Measurements from ENCODE around the gene CFAP77.

Gene CFAP77

DNA sequence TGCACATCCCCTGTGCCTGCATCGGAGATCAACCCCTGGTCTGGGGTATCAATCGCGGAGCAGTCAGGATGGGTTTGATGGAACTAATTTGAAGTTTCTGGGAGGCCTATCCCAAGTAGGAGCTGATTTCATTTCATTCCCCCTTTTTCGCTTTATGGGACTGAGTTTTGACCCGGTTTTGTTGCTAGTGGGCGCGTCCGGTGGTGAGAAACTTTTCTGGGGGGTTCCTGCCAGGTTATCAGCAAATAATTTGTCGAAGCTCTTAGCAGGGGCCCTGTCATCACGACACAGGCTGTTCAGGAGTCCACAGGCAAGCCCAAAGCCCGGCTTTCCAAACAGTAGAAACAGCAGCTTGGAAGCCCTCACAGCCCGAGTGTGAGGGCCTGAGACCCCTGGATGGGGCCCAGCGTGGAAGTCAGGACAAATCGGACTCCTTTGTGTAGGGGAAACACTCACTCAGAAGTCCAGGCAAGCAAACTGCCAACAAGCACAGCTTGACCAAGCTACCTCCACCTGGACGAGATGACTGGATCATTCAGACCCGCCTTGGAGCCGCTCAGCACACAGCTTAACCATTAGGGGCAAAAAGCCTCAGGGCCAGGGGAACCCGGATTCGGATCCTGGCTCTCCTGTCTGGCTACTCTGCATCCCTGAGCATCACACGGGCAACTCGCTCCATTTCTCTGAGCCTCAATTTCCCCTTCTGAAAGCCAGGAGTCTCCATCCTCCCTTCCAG is 108.0 kb downstream of the CFAP77 start:
- DNase-seq (ENCODE audit: low read depth) = no peak

DNA sequence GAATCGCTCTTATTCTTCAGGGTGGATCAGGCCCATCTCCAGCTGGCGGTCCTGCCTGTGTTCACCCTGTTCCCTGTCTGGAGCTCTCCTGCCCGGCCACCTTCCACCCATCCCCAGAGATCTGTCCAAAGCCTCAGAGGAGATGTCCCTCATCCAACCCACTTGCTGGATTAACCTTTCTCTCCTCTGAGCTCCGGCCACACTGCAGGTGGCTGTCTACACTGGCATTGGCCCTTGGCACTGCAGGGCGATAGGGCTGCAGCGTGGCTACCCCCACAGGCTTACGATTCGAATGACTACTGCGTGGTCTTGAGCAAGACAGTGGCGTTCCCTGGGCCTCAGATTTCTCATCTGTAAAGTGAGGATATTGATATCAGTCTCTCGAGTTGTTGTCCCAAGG is 108.6 kb downstream of the CFAP77 start:
- no peak for DNase-seq (ENCODE audit: low read depth)

DNA sequence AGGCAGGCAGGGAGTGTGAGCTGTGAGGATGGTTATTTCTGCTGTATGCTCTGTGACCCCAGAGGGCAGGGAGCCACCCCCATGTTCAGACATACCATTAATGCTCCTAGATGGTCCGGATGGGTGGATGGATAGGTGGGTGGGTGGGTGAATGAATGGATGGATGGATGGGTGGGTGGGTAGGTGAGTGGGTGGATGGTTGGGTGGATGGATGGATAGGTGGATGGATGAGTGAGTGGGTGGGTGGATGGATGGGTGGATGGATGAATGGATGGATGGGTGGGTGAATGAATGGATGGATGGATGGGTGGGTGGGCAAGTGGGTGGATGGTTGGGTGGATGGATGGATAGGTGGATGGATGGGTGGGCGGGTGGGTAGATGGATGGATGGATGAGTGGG is 109.0 kb downstream of the CFAP77 start:
- DNase-seq (ENCODE audit: low read depth) = no peak

DNA sequence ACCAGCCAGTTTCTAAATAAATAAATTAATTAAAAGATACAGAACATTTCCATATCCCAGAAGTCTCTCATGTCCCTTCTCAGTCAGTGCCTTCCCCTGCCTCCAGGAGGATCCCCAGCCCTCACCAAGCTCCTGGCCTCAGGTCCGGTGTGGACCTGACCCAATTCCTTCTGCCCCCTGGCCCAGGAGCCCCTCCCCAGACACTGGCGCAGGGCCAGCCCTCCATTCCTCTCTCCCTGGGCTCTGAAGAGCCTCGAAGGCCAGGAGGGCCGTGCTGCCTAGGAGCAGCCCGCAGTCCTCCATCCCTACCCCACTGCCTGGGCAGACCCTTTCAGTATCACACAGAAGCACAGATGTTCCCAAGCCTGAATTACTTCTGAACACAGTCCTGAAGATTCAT is 110.6 kb downstream of the CFAP77 start:
- DNase-seq (ENCODE audit: low read depth) = no peak

DNA sequence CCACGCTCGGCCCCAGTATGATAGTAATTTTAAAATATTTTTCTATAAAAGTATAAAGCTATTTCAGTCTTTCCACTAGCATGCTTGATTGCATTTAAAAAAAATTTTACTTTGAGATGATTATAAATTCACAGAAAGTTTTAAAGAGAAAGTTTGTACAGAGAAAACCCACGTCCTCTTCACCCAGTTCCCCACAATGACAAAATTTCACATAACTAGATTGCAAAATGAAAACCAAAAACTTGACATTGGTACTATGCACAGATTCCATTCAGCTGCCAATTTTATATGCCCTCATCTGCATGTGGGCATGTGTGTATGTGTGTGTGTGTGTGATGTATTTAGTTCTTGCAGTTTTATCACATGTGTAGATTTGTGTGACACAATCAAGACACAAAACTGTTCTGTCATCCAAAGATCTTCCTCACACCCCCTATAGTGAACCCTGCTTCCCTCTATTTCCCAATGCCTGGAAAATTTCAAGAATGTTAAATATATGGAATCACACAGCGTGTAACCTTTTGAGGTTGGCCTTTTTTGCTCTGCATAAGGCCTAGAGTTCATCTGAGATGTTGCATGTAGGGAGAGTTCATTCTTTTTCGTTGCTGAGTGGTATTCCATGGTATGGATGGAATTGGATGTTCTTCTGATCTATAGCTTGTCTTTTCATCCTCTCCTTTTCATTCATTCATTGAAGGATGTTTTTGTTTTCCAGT is 115.5 kb downstream of the CFAP77 start:
- no peak for DNase-seq (ENCODE audit: low read depth)

DNA sequence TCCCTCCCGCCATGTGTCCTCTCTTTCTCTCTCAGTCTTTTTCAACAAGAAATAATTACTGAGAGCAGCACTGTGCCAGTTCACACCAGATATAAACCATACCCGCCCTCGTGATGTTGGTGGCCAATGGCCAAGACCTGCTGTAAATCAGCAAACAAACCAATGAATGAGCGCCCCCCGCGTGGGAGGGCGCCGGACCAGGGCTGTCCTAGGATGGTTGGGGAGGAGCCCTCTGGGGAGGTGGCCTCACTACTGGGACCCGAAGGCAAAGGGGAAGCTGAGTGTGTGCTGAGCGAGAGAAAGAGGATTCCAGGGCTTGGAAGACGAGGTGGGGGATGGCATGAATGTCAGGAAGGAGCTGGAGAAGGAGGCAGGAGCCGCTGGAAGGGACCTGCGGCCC is 121.2 kb downstream of the CFAP77 start:
- no peak for DNase-seq (ENCODE audit: low read depth)

DNA sequence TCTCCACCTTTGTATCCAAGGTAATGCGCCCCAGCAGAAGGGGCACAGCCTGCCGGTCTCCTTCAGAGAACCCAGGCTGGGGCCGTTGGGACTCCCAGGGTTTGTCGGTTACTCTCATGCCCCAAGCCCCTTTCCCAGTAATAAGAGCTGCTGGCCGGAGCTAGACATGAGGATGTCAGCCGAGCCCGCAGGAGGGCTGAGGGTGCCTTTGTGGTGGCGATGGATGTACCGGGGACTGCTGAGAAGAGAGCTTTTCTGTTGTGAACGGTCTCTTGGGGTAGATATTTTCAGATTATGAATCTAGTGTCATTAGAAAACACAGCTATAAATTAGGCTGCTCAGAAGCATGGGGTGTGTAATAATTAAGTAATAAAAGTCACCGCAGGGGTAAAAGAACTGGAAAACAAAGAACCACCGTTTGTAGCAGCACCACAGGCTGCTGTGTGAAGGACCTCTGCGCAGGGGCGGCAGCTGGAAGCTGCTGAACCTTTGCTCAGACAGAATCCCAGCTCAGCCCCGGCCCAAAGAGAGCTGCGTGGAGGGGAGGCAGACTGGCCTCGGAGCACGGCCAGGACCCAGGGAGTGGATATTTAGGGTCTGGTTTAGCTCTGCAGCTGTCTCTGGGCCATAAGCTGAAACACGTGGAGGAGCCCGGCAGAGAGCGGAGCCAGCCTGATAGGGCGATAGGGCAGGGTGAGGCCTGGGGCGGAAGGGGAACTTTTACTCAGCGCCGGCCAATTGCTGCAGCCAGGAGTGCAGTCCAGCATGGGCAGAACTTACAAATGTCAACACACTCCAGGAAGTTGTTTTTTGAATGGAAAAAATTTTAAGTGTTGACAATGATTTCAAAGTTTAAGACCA is 121.9 kb downstream of the CFAP77 start:
- no peak for DNase-seq (ENCODE audit: low read depth)

DNA sequence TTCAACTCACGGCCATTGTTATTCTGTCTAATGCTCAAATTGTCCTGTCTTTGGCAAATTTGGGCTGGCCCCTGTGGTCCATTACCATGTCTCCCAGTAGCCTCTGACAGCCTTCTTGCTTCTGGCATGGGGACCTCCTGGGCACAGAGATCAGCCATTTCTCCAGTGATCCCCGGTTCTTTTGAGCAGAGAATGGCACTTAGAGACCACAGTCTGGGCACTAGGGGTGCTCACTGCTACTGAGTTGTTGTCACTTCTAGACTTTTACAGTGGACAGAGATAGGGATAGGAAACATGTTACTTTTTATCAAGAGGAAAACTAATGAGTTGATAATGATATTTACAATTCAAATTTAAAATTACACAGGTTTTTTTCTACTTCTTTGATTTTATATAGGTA is 124.8 kb downstream of the CFAP77 start:
- no peak for DNase-seq (ENCODE audit: low read depth)

DNA sequence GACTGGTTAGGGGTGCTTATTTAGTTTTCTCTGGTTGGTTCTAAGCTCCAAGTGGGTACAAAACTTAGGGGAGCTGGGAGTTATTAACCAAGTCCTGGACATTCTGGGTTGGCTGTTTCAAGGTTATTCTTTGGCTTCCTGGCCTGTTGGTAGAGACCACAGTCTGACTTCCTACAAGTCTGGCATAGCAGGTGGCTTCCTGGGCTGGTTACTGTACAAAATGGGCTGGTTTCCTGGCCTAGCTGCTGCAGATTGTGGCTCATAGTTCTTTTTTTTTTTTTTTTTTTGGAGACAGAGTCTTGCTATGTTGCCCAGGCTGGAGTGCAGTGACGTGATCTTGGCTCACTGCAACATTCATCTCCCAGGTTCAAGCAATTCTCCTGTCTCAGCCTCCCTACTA is 126.1 kb downstream of the CFAP77 start:
- no peak for DNase-seq (ENCODE audit: low read depth)

DNA sequence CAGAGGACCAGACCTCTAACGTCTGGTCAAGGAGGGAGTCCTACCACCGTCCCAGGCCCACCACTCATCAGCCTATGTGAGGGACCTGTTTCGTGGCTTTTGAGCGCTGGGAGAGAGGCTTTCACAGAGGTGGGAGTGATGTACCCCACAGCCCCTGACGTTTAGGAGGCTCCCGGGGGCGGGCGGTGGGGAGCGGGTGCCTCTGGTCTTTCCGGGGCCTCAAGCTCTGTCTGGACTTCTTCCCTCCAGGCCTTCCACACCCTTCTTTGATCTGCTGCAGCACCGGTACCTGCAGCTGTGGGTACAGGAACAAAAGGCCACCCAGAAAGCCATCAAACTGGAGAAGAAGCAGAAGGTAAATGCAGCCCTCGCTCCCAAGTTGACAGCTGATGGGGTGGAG is 127.3 kb downstream of the CFAP77 start:
- no peak for DNase-seq (ENCODE audit: low read depth)

DNA sequence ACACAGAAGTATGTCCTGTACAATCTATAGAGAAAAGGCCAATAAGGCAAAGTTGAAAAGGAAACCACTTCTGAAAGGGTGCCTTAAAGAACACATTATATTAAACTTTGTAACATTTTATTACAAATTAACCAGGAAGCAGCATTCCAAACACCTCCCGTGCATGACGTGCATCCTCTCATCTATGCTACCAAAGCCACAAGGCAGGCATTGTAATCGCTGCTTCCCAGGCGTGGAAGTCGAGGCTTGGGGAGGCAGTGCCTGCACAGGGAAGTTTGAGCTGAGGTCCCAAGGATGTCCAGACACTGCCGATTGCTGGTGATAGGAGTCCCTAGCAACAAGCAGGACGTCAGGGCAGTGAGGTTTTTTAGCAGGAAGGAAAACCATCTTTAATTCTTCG is 128.1 kb downstream of the CFAP77 start:
- DNase-seq (ENCODE audit: low read depth) = no peak

DNA sequence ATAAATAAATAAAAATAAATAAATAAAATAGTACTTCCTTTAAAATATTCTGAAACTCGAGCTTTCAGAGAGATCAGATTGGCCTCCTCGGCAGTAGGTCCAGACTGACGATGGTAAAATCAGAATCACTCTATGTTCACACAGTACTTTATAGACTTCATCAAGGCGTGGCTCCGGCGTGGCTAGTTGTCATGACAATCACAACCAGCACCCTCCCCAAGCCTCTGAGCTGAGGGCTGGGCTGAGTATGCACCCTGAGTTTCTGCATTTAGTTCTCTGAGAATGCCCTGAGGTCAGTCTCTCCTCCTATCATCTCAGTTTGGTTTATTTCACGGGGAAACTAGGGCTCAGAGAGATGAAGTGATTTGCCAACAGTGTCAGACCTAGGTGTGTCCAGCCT is 129.1 kb downstream of the CFAP77 start:
- DNase-seq (ENCODE audit: low read depth) = no peak

DNA sequence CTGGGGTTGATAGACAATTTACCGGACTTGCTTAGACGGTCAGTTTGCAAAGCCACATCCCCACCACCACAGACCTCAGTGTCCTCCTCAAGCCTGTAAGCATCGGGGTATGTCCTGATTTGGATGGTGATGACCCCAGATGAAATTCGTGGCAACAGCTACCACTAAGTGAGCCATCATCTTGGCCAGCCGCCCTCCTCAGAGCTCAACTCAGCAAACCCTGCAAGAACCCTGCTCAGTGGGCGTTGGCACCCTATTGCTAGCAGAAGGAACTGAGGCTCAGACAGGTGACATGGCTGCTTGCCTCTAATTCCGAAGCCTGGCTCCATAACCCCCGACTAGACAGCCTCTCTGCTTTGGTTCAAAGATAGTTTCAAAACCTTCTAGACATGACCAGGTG is 131.0 kb downstream of the CFAP77 start:
- DNase-seq (ENCODE audit: low read depth) = no peak

DNA sequence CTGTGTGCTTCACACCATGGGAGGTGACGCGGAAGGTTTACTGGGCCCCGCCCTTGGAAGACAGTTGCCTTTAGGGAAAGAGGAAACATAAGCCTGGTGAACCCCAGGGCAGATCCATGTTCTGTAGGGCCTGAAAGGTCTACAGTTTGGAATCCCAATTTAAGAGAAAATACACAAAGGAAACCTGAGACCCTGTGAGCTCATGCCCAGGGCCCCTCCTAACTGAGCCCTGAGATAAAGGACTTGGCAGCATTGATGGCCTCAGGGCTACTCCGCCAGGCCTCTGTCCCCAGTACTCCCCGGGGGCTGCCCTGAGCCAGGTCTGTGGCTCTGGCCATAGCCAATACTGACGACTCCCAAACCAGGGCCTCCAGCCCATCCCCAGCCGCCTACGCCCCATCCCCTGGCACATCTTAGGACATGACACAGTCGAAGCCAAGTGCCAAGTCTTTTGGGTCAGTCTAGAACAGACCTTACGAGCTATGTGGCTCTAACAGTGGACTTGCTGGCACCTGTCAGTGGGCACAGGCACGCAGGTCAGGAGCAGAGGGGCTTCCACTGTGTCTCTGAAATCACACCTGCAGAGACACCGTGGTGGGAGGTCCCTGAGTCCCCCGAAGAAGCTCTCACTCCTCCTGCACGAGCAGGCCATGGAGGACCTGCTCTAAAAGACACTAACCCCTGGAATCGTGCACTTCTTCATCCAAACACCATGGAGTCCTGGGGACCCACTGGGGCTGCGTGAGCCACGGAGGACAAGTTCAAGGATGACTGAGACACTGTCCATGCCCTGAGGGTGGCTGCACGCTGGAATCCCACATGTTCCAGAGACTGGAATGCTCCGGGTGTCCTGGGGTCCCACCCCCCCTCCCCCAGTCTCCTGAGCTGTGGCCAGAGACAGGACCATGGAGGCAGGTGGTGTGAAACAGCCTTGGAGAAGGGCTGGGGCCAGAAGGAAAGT is 132.1 kb downstream of the CFAP77 start:
- DNase-seq (ENCODE audit: low read depth) = no peak

DNA sequence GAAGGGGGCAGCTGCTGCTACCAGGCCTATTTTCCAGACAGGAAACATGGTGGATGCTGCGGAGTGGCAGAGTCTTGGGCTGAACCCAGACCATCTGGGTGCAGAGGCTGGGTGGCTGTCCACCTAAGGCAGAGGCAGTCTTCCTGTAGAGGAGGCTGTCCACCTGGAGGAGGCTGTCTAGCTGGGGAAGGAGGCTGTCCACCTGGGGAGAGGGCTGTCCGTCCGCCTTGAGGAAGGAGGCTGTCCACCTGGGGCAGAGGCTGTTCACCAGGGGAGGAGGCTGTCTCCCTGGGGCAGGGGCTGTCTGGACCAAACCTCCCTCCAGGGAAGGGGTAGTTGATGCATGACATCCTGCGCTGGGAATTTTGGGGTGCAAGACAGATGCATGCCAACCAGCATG is 133.2 kb downstream of the CFAP77 start:
- DNase-seq (ENCODE audit: low read depth) = no peak

DNA sequence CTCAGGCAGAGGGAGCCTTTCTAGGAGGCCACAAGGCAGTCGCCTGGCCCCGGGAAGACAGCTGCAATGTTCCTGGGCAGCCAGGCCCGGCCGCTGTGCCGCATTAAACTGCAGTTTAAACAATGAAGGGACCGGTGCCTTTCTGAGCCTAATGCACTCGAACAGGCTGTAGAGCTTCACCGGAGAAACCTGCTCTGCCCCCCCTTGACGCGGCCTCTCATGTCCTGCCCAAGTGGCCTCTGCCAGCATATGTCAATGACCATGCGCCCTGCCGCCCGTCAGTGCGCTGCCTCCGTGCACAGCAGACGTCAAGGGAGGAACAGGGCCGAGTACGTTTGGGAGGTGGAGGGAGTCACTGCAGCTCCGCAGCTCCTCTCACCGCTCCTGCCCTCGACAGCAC is 133.9 kb downstream of the CFAP77 start:
- no peak for DNase-seq (ENCODE audit: low read depth)

DNA sequence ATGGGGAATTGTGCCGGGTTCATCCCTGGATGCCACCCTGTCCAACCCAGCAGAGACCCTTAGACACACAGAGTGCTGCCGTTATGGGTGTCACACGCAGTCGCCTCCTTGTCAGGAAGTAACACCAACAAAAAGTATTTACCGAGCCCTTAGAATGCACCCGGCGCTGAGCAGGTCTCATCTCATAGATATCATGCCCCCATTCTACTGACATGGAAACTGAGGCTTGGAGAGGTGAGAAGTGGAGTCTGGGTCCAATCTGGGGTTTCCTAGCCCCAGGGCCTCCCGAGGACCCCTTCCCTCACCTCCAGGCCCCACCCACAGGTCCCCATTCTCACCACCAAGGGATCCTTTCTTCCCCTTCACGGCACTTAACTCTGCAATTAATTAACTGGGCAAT is 135.6 kb downstream of the CFAP77 start:
- no peak for DNase-seq (ENCODE audit: low read depth)

DNA sequence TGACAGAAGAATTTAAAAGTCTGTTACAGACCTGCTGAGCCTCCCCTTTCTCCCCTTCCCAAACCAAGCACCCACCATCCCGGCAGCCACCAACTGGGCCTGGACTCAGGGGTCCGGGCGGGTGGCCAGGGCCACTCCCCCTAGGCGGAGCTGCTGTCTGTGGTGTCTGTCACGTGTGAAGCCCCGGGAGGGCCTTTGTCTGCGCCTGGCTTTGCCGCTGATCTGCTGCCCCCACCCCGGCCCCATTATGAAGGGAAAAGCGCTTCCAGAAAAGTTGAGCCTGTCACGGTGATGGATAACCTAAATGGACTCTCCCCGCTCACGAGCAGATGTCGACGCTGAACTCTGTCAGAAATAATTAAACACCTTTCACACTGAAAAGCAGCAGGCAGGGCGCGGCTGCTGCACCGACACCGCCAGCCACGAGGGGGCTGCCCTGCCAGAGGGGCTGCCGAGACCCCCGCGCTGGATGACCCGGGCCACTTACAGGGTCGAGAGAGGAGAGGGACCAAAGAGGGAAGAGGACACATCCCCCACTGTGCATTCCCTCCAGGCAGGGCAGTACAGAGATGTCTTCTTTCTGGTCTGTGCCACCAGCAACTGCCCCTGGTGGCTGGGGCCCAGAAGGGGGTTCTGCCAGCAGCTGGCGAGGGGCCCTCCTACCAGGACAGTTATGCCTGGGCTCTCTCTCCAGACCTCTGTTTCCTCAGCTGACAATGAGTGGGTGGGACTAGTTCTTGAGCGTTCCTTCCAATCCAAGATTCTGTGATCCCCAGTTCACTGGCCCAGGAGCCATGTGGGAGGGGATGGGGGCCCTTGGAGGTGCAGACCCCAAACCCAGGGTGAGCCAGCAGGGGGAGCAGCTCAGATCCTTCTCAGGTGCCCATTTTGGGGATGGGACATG is 136.4 kb downstream of the CFAP77 start:
- no peak for DNase-seq (ENCODE audit: low read depth)

DNA sequence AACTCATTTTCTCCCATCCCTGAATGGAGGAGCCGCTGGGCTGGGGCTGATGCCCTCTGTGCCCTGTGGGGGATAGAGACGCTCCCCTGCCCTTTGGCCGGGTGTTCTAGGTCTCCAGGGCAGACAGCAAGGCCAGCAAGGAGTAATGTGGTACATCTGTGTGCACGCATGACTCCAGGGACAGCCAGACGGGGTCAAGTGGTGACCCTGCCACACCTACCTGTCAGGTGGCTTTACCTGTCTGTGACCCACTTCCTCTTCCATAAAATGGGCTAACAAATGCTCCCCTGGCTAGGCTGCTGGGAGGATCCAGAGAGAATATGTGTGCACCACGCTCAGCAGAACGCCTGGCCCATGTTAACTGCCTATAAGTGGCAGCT is 137.0 kb downstream of the CFAP77 start:
- no peak for DNase-seq (ENCODE audit: low read depth)

DNA sequence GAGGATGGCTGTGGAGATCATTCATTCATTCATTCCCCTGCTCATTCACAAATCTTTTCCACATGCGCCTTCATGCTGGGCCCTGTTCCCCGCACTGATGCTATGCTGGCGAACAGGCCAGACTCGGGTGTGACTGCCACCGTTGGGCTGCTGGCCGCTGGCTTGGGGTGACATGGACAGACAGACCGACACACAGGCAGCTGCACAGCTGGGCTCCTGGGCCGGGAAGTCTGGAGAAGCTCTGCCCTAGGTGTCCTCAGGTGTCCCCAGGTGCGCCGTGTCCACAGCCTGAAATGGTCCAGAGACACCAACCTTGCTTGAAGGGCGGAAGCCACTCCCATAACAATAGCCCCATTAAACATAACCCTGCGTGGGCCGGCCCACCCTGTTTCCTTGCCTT is 137.4 kb downstream of the CFAP77 start:
- DNase-seq (ENCODE audit: low read depth) = no peak
